Fibroblast of villous mesenchyme (primary cell): Measurements from ENCODE around the gene PLCB2. TPM values are rescaled to one million over a fixed set of nuclear protein-coding genes. Genes with fewer than 3 reads are reported as not detected.

Experiments
- DNase-seq: peaks from one replicate; pipeline ENCODE4 v3.0.0-alpha.2; 2010; ENCODE audit warnings: low read depth
- H3K4me3 ChIP-seq: 2 replicates; pipeline ENCODE4 v1.5.1; 2011; ENCODE audit warnings: low read depth, mild to moderate bottlenecking, low read length
- CTCF ChIP-seq: IDR thresholded peaks from 2 replicates; pipeline ENCODE4 v1.5.1; 2012; ENCODE audit warnings: low read depth, mild to moderate bottlenecking, low read length; ENCODE audit not compliant: insufficient read depth
- total RNA-seq: library from RNA; depleted of rRNA; stranded (reverse); fragments of >200 nt; gene quantifications from 2 replicates; pipeline ENCODE4 v1.2.3, GENCODE V29; 2012

The PLCB2 gene
- total RNA-seq, 1 donor, result 0.43 TPM

GRCh38 chr15:40252141-40252437 lies 55.6 kb downstream of the PLCB2 start:
- no peak for TF ChIP-seq CTCF
- H3K4me3 ChIP-seq, result no peak overlapping the region
- DNase-seq, result no peak

DNA sequence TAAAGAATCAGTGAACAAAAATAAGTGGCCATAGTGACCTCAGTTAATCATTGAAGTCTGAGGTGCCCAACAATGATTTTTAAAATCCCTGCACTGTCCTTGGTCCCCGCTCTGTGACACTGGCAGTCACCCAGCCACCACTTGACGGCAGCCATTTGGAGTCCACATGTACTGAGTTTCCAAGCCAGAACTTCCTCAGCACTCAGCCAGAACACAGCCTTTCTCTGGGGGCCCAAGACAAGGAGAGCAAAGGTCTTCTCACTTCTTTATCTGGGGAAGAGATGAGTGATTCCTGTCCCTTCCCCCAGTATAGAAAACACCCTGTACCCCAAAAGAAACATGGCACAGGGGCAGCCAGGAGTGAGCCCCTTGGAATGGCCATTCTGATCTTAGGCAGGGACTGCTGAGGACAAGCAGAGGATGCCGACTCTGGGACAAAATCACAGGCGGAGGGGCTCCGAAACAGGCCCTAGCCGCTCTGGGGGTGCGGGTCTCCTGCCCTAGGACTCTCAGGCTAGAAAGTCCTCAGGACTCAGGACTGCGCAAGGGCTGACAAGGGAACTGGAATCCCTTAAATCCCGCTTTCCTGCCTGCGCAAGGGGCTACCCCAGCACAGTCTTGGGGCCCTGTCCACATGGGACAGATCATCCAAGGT lies 56.1 kb downstream of the PLCB2 start:
- TF ChIP-seq CTCF, result no peak
- no peak for DNase-seq

DNA sequence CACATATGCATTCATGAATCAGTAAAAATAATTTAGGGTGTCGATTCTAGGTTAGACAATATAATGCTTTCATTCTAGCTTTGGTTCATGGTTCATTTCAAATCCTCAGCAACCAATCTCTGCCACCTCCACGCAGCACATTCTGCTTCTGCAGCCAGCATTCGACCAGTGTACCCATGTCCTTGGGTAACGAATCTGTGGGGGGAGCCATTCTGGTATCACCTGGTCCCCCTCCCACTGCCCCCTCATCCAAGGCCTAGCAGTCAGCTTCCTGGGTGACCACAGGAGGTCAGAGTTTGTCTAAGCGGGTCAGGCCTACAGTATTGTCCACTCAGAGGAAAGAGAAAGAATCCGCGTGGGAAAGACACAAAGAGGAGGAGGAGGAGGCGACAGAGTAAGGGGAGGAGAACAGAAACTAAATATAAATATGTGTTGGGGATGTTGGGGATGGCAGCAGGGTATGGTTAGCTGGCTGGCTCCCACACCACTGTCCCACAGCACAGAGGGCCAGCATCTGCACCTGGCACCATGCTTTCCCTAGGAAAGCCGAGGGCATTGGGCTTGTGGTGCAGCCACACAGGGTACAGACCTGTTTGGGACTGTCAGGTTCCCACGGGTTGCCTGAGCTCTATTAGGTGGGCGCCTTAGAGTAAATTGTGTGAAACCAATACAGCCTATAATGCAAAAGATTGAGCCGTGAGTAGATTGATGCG lies 56.8 kb downstream of the PLCB2 start:
- TF ChIP-seq CTCF, result no peak
- no peak for DNase-seq

More for the DNA sequence above, 56.1 kb downstream of the PLCB2 start:
- H3K4me3 ChIP-seq, result no peak overlapping the region

DNA sequence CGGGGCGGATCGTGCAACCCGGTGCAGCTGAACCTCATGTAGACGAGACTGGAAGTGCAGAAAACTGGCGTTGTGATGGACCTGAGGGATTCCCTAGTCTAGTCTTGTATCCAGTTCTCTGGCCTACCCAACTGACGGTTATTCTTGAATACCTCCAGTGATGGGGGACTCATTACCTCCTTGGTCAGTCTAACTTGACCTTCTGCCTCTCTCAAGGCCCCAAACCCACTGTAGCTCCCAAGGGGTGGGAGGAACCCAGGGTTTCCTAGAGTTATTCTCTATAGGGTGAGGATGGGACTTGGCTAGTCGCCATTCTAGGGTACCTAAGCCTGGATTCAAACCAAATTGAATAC lies 57.5 kb downstream of the PLCB2 start:
- H3K4me3 ChIP-seq, result no peak overlapping the region
- DNase-seq, result no peak
- TF ChIP-seq CTCF, result no peak

More for the DNA sequence above, 56.8 kb downstream of the PLCB2 start:
- no peak overlapping the region for H3K4me3 ChIP-seq

- no peak overlapping the region for H3K4me3 ChIP-seq
- peak; percentile 67 for DNase-seq
- TF ChIP-seq CTCF, result no peak
Observed at GRCh38 chr15:40249477-40250303, 58.0 kb downstream of the PLCB2 start.

- H3K4me3 ChIP-seq, result no peak overlapping the region
- DNase-seq, result no peak
- TF ChIP-seq CTCF, result no peak
Observed at GRCh38 chr15:40248006-40248783, 59.5 kb downstream of the PLCB2 start.
